Trophoblast cell (in vitro differentiated cells and primary cell): Measurements from ENCODE around the gene NDUFA7.

Experiments used
- DNase-seq, 2 donors: peaks; one replicate each; pipeline ENCODE4 v3.0.0-alpha.2; 2016
- H2AFZ ChIP-seq: 2 replicates; pipeline ENCODE4 v1.6.1; 2013; ENCODE audit warnings: low read length, moderate library complexity, mild to moderate bottlenecking; ENCODE audit not compliant: insufficient read depth, poor library complexity
- H2AK5ac ChIP-seq: 2 replicates; pipeline ENCODE4 v1.6.1; 2013; ENCODE audit warnings: mild to moderate bottlenecking, low read length
- H2BK120ac ChIP-seq: 2 replicates; pipeline ENCODE4 v1.6.1; 2013; ENCODE audit warnings: low read length, mild to moderate bottlenecking, moderate library complexity; ENCODE audit not compliant: insufficient read depth, poor library complexity
- H2BK12ac ChIP-seq: 2 replicates; pipeline ENCODE4 v1.6.1; 2013; ENCODE audit warnings: mild to moderate bottlenecking, low read length, moderate library complexity
- H2BK5ac ChIP-seq: 2 replicates; pipeline ENCODE4 v1.6.1; 2013; ENCODE audit warnings: low read length, low read depth, moderate library complexity, mild to moderate bottlenecking; ENCODE audit not compliant: poor library complexity
- H3K14ac ChIP-seq: 2 replicates; pipeline ENCODE4 v1.6.1; 2013; ENCODE audit warnings: mild to moderate bottlenecking, low read length
- H3K18ac ChIP-seq: 2 replicates; pipeline ENCODE4 v1.6.1; 2013; ENCODE audit warnings: mild to moderate bottlenecking, low read length
- H3K23ac ChIP-seq: 2 replicates; pipeline ENCODE4 v1.6.1; 2013; ENCODE audit warnings: low read length
- H3K27ac ChIP-seq: 2 replicates; pipeline ENCODE4 v1.5.1; 2013; ENCODE audit warnings: low read depth, mild to moderate bottlenecking, inconsistent platforms, low read length, moderate library complexity
- H3K27me3 ChIP-seq: 2 replicates; pipeline ENCODE4 v1.6.1; 2013; ENCODE audit warnings: inconsistent platforms, mild to moderate bottlenecking, low read length, moderate library complexity; ENCODE audit not compliant: insufficient read depth
- H3K36me3 ChIP-seq, 2 experiments: 1 replicate in 1 of 2; 2 replicates in 1 of 2; pipeline ENCODE4 v1.6.1; 2013; ENCODE audit warnings: low read length in 2 of 2, mild to moderate bottlenecking in 2 of 2, moderate library complexity in 1 of 2; ENCODE audit not compliant: insufficient read depth in 2 of 2, control insufficient read depth in 1 of 2
- H3K4ac ChIP-seq: 2 replicates; pipeline ENCODE4 v1.6.1; 2013; ENCODE audit warnings: low read depth, mild to moderate bottlenecking, low read length, moderate library complexity
- H3K4me1 ChIP-seq, 2 experiments: 1 replicate in 1 of 2; 2 replicates in 1 of 2; pipeline ENCODE4 v1.6.1; 2013; ENCODE audit warnings: low read length in 2 of 2, mild to moderate bottlenecking in 2 of 2, moderate library complexity in 1 of 2; ENCODE audit not compliant: insufficient read depth in 2 of 2, control insufficient read depth in 1 of 2
- H3K4me2 ChIP-seq: 2 replicates; pipeline ENCODE4 v1.6.1; 2013; ENCODE audit warnings: inconsistent platforms, mild to moderate bottlenecking, low read length, moderate library complexity
- H3K4me3 ChIP-seq: 2 replicates; pipeline ENCODE4 v1.5.1; 2013; ENCODE audit warnings: mild to moderate bottlenecking, low read depth, low read length, inconsistent platforms
- H3K79me1 ChIP-seq: one replicate; pipeline ENCODE4 v1.6.1; 2013; ENCODE audit warnings: low read length
- H3K79me2 ChIP-seq: 2 replicates; pipeline ENCODE4 v1.6.1; 2013; ENCODE audit warnings: low read length, mild to moderate bottlenecking; ENCODE audit not compliant: control insufficient read depth, insufficient read depth, poor library complexity
- H3K9ac ChIP-seq: 2 replicates; pipeline ENCODE4 v1.6.1; 2013; ENCODE audit warnings: mild to moderate bottlenecking, low read length
- H3K9me3 ChIP-seq: 2 replicates; pipeline ENCODE4 v1.6.1; 2013; ENCODE audit warnings: low read depth, mild to moderate bottlenecking, control low read depth, inconsistent platforms, low read length; ENCODE audit not compliant: insufficient read depth
- H4K12ac ChIP-seq: 2 replicates; pipeline ENCODE4 v1.6.1; 2013; ENCODE audit warnings: low read depth, mild to moderate bottlenecking, low read length, moderate library complexity
- H4K8ac ChIP-seq: 2 replicates; pipeline ENCODE4 v1.6.1; 2013; ENCODE audit warnings: low read depth, mild to moderate bottlenecking, low read length, moderate library complexity
- H4K91ac ChIP-seq: one replicate; pipeline ENCODE4 v1.6.1; 2013; ENCODE audit warnings: low read depth, mild to moderate bottlenecking, low read length, moderate library complexity
- WGBS: extraction: QIAGEN DNeasy Blood & Tissue Kit; methylation state at CpG from one replicate; pipeline ENCODE4 v1.1.7; 2013; ENCODE audit warnings: missing lambda C conversion rate; ENCODE audit not compliant: insufficient read length, insufficient coverage; ENCODE audit errors: extremely low coverage; 5-methylcytosine and 5-hydroxymethylcytosine counted together

NDUFA7 gene

DNA sequence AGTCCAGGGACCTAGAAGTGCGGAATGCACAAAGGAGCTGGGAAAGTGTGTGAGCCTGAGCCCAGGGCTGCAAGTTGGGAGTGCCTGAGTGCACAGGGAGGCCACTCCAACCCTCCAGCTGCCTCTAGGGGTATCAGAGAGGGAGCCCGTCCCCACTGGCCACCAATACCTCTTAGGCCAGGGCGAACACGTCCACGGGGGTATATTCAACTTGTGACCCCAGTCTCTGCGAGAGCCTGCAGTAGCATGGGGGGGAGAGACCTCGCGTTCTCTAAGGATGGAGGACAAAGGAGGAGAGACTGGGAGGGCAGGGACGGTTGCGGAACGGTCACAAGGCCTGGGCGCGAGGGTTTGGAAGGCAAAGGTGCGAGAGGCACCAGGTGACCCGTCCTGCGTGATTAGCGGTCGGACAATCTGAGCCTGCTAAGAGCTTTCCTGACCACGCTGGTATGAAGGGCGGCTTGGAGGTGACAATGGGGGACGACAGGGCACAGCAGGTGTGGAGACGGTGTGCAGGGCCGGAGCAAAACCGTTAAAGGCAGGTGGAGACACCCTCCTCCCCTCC, 13.7 kb downstream of the NDUFA7 start:
- Histone ChIP-seq H3K4ac (no peak overlapping the region), H3K4me1 (peaks cover 8 to 11% of the 10 kb centered on the region in 2 experiments), H3K4me2 (peak overlapping the region; percentile 80), H4K8ac (peak overlapping the region; percentile 3), H3K36me3 (peaks cover 24 to 25% of the 10 kb centered on the region in 2 experiments), H2AFZ (no peak overlapping the region), H3K18ac (no peak overlapping the region), H4K12ac (no peak overlapping the region), H3K27ac (no peak overlapping the region), H3K9ac (no peak overlapping the region), H3K79me2 (no peaks in the 10 kb centered on the region), H2BK120ac (no peak overlapping the region), H2AK5ac (no peak overlapping the region), H4K91ac (no peak overlapping the region), H2BK5ac (no peak overlapping the region), H3K4me3 (peak overlapping the region; percentile 76), H3K27me3 (no peaks in the 10 kb centered on the region), H3K23ac (no peak overlapping the region), H3K14ac (peak overlapping the region; percentile 12), H3K79me1 (peaks cover 2% of the 10 kb centered on the region), H2BK12ac (no peak overlapping the region), H3K9me3 (peaks cover 2% of the 10 kb centered on the region)
- no CpG with 5 or more reads among the region's 24 CpGs for WGBS
- no peak for DNase-seq

DNA sequence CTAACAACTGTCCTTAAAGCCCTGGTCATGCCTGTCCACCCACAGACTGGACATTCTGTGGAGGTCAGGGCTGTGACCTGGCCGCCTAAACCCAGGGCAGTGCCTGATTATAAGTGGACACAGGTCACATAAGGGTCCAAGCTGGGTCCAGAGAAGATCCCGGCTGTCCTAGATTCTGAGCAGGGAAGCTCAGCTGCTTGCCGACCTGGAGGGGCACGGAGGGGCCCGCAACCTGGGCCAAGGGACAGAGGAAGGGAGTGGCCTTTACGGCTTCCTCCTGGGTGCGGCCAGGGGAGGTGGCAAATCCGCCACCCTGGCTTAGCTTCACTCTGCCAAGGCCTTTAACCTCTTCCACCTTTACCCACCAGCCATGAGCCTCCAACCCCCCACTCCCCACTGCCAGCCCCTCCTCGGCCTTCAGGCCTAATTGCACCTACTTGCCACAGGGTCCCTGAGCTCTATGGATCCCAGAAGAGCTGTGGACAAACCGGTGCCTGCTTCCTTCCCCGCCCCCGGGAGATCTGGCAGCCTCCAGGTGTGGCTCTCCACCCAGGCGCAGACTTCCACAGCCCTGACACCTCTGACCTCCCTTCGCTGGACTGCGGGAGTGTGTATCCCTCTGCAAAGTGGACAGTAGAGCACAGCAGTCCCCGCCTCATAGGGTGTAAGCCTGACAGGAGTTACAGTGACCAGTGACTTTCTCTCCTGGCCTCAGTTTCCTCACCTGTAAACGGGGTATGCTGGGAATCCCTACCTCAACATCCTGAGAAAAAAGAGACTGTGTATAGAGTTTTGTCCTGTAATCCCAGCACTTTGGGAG, 14.7 kb downstream of the NDUFA7 start:
- Histone ChIP-seq H3K36me3 (peaks cover 20% of the 10 kb centered on the region in 2 experiments), H3K18ac (no peak overlapping the region), H3K4ac (no peak overlapping the region), H4K8ac (no peak overlapping the region), H3K9ac (no peak overlapping the region), H3K79me2 (no peaks in the 10 kb centered on the region), H4K91ac (no peak overlapping the region), H2AK5ac (no peak overlapping the region), H2AFZ (no peak overlapping the region), H2BK120ac (no peak overlapping the region), H4K12ac (no peak overlapping the region), H3K14ac (no peak overlapping the region), H3K9me3 (peaks cover 2% of the 10 kb centered on the region), H3K27me3 (no peaks in the 10 kb centered on the region), H3K4me1 (peaks cover 8 to 11% of the 10 kb centered on the region in 2 experiments), H3K4me2 (no peak overlapping the region), H3K27ac (no peak overlapping the region), H3K23ac (no peak overlapping the region), H3K4me3 (no peak overlapping the region), H2BK12ac (no peak overlapping the region), H2BK5ac (no peak overlapping the region), H3K79me1 (peaks cover 2% of the 10 kb centered on the region)
- no CpG with 5 or more reads among the region's 17 CpGs for WGBS
- DNase-seq = no peak

DNA sequence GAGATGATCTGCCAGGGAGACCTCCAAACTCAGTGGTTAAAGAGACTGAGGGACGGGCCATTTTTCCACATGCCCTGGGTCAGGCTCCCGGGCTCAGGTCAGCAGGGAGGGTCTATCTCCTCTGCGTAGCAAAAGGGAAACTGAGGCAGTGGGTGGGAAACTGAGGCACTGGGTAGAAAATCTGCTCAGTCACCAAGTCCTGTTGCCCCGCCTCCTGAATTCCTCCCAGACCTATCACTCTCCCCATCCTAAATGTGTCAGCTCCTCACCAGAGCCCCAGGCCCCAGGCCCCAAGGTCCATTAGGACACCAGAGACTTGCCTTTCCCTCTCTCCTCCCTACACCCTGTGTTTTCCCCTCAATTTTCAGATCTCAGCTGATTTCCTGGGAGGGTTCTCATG, 15.4 kb downstream of the NDUFA7 start:
- Histone ChIP-seq H3K14ac (no peak overlapping the region), H2BK5ac (no peak overlapping the region), H3K4me2 (no peak overlapping the region), H3K4me1 (peaks cover 8 to 11% of the 10 kb centered on the region in 2 experiments), H3K4me3 (no peak overlapping the region), H2AFZ (no peak overlapping the region), H3K27me3 (no peaks in the 10 kb centered on the region), H4K91ac (no peak overlapping the region), H2BK120ac (no peak overlapping the region), H3K9me3 (peaks cover 2% of the 10 kb centered on the region), H2AK5ac (no peak overlapping the region), H4K12ac (no peak overlapping the region), H3K79me2 (no peaks in the 10 kb centered on the region), H4K8ac (no peak overlapping the region), H3K79me1 (peaks cover 2% of the 10 kb centered on the region), H3K18ac (no peak overlapping the region), H3K36me3 (peaks cover 15% of the 10 kb centered on the region in 2 experiments), H3K4ac (no peak overlapping the region), H3K9ac (no peak overlapping the region), H3K23ac (no peak overlapping the region), H3K27ac (no peak overlapping the region), H2BK12ac (no peak overlapping the region)
- DNase-seq = no peak
- no CpG with 5 or more reads among the region's 4 CpGs for WGBS

DNA sequence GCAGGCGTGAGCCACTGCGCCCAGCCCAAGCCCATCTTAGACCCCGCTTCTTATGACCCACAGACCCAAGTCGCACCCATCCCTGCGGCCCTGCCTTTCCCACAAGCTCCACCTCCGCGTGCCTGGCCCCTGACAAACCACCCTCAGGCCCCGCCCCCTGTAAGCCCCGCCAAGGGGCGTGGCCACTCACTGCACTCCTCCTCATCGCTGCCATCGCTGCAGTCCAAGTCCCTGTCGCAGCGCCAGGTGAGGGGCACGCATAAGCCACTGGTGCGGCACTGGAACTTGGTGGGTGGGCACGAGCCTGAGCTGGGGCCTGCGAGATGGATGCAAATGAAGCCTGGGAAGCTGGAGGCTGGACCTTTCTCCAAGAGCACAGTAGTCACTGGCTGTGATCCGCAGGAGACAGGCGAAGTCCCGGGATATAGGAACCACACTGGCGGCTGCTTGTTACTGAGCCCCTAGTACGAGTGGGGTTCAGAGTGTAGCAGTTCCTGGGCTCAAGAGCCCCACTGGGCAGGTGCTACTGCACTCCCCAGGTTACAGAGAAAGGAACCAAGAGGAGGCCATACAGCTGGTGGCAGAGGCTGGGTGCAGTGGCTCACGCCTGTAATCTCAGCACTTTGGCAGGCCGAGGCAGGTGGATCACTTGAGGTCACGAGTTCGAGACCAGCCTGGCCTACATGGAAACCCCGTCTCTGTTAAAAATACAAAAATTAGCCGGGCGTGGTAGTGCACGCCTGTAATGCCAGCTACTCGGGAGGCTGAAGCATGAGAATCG, 16.1 kb downstream of the NDUFA7 start:
- no peak overlapping the region for H2BK120ac ChIP-seq
- H3K18ac ChIP-seq = no peak overlapping the region
- no peak overlapping the region for H4K12ac ChIP-seq
- H2BK12ac ChIP-seq = no peak overlapping the region
- H3K9me3 ChIP-seq = peaks cover 2% of the 10 kb centered on the region
- no peaks in the 10 kb centered on the region for H3K27me3 ChIP-seq
- no peak overlapping the region for H4K91ac ChIP-seq
- H3K36me3 ChIP-seq = peaks cover 10 to 11% of the 10 kb centered on the region in 2 experiments
- no peak overlapping the region for H4K8ac ChIP-seq
- no CpG with 5 or more reads among the region's 33 CpGs for WGBS
- H3K4me2 ChIP-seq = no peak overlapping the region
- no peak overlapping the region for H3K23ac ChIP-seq
- DNase-seq = peak; percentile 63 to 67
- H3K14ac ChIP-seq = no peak overlapping the region
- peaks cover 8 to 11% of the 10 kb centered on the region in 2 experiments for H3K4me1 ChIP-seq
- H3K4me3 ChIP-seq = no peak overlapping the region
- peaks cover 2% of the 10 kb centered on the region for H3K79me1 ChIP-seq
- H3K9ac ChIP-seq = no peak overlapping the region
- no peak overlapping the region for H3K27ac ChIP-seq
- no peak overlapping the region for H2BK5ac ChIP-seq
- H3K4ac ChIP-seq = no peak overlapping the region
- H2AFZ ChIP-seq = no peak overlapping the region
- no peak overlapping the region for H2AK5ac ChIP-seq
- H3K79me2 ChIP-seq = no peaks in the 10 kb centered on the region
